ENCODE measurements around the gene PRKRIP1.

The PRKRIP1 gene

DNA sequence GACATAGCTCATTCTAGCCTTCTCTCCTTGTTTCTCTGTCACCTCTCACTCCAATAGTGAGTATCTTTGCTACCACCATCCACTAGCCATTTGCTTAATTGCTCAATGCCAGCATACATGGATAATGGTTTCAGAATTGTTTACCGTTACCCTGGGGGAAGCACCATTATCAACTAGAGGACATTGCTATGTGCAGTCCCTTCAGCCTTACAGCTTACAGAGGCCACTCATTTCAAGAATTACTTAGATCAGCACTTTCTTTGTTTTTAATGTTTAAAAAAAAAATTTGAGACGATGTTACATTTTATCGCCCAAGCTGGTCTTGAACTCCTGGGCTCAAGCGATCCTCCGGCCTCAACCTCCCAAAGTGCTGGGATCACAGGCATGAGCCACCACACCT, 22.4 kb downstream of the PRKRIP1 start:
- TF ChIP-seq, protein P1, sequence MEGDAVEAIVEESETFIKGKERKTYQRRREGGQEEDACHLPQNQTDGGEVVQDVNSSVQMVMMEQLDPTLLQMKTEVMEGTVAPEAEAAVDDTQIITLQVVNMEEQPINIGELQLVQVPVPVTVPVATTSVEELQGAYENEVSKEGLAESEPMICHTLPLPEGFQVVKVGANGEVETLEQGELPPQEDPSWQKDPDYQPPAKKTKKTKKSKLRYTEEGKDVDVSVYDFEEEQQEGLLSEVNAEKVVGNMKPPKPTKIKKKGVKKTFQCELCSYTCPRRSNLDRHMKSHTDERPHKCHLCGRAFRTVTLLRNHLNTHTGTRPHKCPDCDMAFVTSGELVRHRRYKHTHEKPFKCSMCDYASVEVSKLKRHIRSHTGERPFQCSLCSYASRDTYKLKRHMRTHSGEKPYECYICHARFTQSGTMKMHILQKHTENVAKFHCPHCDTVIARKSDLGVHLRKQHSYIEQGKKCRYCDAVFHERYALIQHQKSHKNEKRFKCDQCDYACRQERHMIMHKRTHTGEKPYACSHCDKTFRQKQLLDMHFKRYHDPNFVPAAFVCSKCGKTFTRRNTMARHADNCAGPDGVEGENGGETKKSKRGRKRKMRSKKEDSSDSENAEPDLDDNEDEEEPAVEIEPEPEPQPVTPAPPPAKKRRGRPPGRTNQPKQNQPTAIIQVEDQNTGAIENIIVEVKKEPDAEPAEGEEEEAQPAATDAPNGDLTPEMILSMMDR (IDR thresholded peaks at IDR 0.05; ENCODE audit: low read depth, low read length), result no peak
- Histone ChIP-seq H3K36me3 (peaks cover 54% of the 10 kb centered on the region), H3K4me1 (no peaks in the 10 kb centered on the region)

DNA sequence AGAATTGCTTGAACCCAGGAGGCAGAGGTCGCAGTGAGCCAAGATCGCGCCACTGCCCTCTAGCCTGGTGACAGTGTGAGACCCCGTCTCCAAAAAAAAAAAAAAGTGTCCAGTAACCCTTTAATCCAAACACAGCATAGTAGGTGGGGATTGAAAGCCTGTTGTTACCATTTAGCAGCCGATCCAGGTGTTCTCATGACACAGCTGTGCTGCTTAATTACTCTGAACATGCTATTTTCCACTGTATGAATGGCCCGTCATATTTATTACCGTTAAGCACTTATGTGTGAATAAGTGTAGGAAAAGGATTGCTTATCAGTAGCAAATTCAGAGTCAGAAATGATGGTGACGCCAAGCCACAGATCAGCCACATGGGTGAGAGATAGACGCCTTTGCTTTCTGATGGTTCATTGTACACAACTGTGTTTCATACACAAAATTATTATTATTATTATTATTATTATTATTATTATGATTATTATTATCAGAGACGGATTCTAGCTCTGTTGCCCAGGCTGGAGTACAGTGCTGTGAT, 25.6 kb downstream of the PRKRIP1 start:
- H3K36me3 ChIP-seq, result peaks cover 54% of the 10 kb centered on the region
- no peak overlapping the region for H3K4me3 ChIP-seq (ENCODE audit: low read depth, low read length)
- H3K4me1 ChIP-seq, result no peaks in the 10 kb centered on the region
- DNase-seq, result no peak
- H3K27me3 ChIP-seq, result no peaks in the 10 kb centered on the region
- TF ChIP-seq, protein P1 (IDR thresholded peaks at IDR 0.05; ENCODE audit: low read depth, low read length), result no peak
- no peaks in the 10 kb centered on the region for H3K9me3 ChIP-seq

More for the DNA sequence above, 22.4 kb downstream of the PRKRIP1 start:
- DNase-seq, result no peak
- no peak overlapping the region for H3K4me3 ChIP-seq (ENCODE audit: low read depth, low read length)
- no peaks in the 10 kb centered on the region for H3K9me3 ChIP-seq
- H3K27me3 ChIP-seq, result no peaks in the 10 kb centered on the region

DNA sequence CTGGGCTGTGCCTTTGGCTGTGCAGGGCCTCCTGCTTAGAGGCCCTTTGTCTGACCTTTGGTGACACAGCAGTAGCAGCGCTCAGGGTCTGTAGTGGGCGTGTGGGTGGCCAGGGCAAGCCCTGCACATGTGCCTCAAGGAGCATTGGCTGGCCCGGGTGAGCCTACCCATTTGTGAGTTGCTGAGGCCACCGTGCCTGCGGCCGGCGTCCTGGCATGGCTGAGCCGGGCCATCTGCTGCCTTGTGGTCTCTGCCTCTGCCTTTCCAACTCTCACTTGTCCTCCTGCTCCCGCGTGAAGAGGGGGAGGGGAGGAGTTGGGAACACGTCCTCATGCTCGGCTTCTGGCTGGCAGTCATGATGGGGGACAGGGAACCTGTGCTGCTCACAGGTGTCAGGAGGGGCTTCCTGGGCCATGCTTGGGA, 28.0 kb downstream of the PRKRIP1 start:
- DNase-seq, result no peak
- H3K4me1 ChIP-seq, result no peaks in the 10 kb centered on the region

DNA sequence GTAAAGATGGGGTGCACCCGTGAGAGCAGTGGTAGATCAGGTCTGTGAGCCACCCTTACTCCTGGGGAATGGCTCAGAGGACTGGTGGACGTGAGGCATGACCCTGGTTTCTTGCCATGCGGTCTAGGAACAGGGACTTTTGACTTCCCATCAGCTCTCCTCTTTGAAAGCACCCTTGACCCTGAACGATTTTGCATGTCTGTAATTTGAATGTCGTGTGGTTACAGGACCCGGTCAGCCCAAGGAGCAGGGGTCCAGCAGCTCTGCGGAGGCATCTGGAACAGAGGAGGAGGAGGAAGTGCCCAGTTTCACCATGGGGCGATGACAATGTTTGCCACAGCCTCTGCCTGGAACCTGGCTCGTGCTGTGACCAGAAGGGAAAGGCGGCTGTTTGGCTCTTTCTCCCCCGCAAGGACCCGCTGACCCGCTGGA, 28.6 kb downstream of the PRKRIP1 start:
- H3K9me3 ChIP-seq, result no peaks in the 10 kb centered on the region
- no peaks in the 10 kb centered on the region for H3K27me3 ChIP-seq
- TF ChIP-seq, protein P1 (IDR thresholded peaks at IDR 0.05; ENCODE audit: low read depth, low read length), result no peak
- no peaks in the 10 kb centered on the region for H3K4me1 ChIP-seq
- H3K36me3 ChIP-seq, result peaks cover 51% of the 10 kb centered on the region
- no peak for DNase-seq
- H3K4me3 ChIP-seq (ENCODE audit: low read depth, low read length), result no peak overlapping the region

More for the DNA sequence above, 28.0 kb downstream of the PRKRIP1 start:
- Histone ChIP-seq H3K27me3 (no peaks in the 10 kb centered on the region), H3K4me3 (ENCODE audit: low read depth, low read length) (no peak overlapping the region), H3K36me3 (peaks cover 55% of the 10 kb centered on the region), H3K9me3 (no peaks in the 10 kb centered on the region)
- TF ChIP-seq, protein P1 (IDR thresholded peaks at IDR 0.05; ENCODE audit: low read depth, low read length), result no peak

DNA sequence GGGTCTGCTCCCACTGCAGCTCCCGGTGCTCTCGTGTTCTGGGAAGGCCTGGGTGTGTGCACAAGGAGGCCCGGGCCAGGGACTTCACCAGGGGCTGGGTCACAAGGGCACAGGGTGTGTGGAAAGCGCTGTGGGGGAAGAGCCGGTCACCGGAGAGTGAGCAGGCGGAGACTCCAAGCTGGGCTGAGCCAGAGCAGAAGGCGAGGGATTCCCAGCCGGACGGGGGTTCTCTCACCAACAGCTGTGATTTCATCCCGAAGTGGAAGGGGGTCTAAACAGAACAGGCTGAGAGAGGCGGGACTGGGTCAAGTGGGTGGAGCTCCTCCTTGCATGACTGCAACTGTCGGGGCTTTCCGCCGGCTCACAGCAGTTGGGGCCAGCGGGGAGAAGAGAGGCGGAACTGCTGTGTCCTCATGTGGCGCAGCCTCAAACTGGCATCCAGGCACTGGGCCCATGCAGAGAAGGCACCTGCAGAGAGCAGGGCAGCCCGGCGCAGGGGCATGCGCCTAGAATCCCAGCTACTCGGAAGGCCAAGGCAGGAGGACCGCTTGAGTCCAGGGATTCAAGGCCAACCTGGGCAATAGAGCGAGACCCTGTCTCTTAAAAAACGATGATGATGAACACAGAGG, 29.6 kb downstream of the PRKRIP1 start:
- Histone ChIP-seq H3K4me1 (no peaks in the 10 kb centered on the region), H3K4me3 (ENCODE audit: low read depth, low read length) (no peak overlapping the region), H3K27me3 (no peaks in the 10 kb centered on the region), H3K36me3 (peaks cover 44% of the 10 kb centered on the region), H3K9me3 (no peaks in the 10 kb centered on the region)
- DNase-seq, result no peak
- TF ChIP-seq, protein P1 (IDR thresholded peaks at IDR 0.05; ENCODE audit: low read depth, low read length), result no peak

DNA sequence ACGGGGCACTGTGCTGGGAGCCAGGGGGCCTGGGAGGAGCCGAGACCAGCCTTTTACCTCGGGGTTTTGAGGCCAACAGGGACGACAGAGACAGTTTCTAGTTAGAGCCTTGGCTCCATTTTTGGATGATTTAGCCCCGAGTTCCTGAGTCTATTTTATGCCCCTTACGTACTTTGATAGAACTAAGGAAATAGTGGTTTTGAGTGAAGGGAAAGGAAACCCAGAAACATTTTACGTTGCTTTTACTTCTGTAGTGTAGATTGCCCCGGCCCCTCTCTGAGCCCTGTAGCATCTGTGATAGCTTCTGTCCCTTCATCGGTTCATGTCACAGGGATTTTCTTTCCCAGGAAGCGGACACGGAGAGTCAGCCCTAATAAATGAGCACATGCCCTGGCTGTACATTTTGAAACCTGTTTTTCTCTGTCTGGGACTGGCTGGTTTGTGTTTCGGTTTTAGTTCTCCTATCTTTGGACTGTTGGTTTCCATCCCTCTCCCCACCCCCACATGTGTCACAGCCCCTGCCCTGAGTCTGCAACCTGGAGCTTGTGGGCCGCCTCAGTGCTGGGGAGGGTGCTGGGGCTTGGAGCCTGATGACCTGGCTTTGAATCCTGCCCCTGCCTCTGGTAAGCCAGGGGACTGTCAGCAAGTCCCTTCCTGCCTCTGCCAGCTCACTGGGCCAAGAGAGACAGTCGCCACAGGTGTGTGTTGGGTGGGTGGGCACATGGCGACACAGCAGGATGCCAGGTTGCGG, 30.3 kb downstream of the PRKRIP1 start:
- H3K9me3 ChIP-seq, result no peaks in the 10 kb centered on the region
- no peak overlapping the region for H3K4me3 ChIP-seq (ENCODE audit: low read depth, low read length)
- H3K36me3 ChIP-seq, result peaks cover 37% of the 10 kb centered on the region
- H3K27me3 ChIP-seq, result no peaks in the 10 kb centered on the region
- no peak for DNase-seq
- no peaks in the 10 kb centered on the region for H3K4me1 ChIP-seq
- TF ChIP-seq, protein P1 (IDR thresholded peaks at IDR 0.05; ENCODE audit: low read depth, low read length), result no peak
